GM21526 (cell line): Measurements from ENCODE around the gene FOXI1.

Experiments
- ATAC-seq: cut with Tn5 transposase; IDR thresholded peaks from one replicate; pipeline ENCODE4 v1.9.1; 2021; ENCODE audit warnings: moderate library complexity; ENCODE audit not compliant: unreplicated experiment, low FRiP score

Gene FOXI1

DNA sequence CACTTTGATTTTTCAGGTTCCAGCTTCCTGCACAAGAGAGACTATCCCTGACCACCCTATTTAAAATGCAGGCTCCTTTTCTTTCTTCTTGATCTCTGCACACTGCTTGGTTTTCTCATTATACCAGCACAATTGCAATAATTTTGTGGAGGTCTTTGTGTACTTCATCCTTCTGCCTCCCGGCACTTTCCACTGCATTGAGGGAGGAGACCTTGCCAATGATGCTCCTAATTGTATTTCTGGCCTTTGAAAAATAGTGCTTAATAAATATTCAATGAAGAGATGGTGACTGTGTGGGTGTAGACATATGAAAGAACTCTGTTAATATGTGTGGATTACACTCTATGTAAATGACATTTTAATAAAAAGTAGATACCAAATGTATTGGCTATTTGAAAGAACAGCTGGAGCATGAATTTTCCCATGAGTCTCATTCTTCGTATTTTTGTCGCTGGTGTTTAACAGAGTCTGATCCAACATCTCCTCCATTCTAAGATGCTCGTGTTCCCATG is 42.1 kb downstream of the FOXI1 start:
- ATAC-seq: no peak

DNA sequence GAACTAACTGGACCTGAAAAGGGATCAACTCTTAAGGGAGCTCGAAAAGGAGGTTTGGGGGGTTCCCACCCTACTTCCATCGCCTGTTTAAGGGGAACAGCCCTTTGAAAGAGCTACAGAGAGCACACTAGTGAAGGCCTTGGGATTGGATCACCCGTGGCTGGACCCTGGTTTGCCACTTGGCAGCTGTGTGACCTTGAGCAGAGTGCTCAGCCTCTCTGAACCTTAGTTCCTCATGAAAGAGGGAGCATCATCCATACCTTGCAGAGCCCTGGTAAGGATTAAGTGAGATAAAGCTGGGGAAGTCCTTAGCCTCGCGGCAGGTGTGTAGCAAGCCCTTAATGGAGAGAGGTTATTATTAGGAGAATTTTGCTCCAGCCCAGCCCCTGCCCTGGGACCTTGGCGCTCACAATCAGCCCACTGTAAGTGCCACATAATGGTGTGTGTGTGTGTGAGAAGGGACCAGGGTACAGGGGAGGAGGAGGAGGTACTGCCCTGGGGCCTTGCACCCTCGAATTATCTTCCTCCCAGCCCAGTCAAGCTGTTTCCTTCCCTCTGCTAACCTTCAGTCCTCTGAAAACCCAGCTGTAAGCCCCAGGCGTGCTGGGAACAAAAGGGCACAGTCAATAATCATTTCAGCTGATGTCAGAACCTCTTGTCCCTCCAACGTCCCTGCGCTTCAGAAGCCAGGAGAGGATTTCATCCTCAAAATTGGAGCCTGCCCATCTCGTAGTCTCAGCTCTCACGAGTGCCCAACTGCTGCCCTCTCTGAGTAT is 42.9 kb downstream of the FOXI1 start:
- ATAC-seq: no peak

DNA sequence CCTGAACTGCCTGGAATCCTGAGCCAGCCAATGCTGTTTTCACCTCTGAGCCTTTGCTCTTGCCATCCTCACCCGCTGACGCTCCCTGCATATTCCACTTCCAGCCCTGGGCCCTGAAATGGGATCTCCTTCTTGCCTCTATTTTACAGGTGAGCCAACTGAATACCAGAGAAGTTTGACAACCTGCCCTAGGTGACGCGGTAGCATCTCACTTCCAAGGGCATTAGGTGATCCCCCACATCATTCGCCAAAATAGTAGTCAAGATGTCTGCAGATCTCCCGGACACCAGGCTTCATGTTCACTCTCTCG is 43.5 kb downstream of the FOXI1 start:
- ATAC-seq: no peak

- no peak for ATAC-seq
Observed at GRCh38 chr5:170150713-170151096, 45.0 kb downstream of the FOXI1 start.

- no peak for ATAC-seq
Observed at GRCh38 chr5:170151097-170151831, 45.6 kb downstream of the FOXI1 start.

- ATAC-seq: no peak
Observed at GRCh38 chr5:170152767-170153166, 47.1 kb downstream of the FOXI1 start.

DNA sequence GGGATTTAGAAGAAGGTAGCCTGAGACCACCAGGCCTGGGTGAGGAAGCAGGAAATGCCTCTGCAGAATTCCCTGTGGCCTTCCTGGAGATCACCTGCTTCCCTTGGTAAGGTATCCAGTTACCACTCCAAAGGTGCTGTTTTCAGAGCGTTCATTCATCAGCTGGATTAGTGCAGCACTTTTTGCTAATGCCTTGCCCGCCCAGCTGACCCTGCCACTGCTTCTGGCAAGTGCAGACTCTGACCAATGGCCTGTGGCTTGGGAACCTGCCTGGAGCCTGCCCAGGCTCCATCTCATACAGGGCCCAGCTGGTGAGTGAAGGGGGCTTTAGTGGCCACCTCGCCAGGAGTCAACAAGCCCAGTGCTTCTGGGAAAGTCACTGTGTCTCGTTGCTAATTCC is 48.6 kb downstream of the FOXI1 start:
- no peak for ATAC-seq

GRCh38 chr5:170154744-170155143 is 49.0 kb downstream of the FOXI1 start:
- no peak for ATAC-seq

GRCh38 chr5:170155771-170156170 is 50.1 kb downstream of the FOXI1 start:
- no peak for ATAC-seq

GRCh38 chr5:170159101-170159698 is 53.5 kb downstream of the FOXI1 start:
- ATAC-seq: no peak
